Upper lobe of left lung (tissue), 6 donors: Measurements from ENCODE around the gene ATP11C. TPM values are rescaled to one million over a fixed set of nuclear protein-coding genes. Genes with fewer than 3 reads are reported as not detected.

Experiments
- ATAC-seq, 2 donors: fragments of 200-7000 bp; cut with Tn5 transposase; one replicate each; pipeline ENCODE4 v1.9.1; 2022; ENCODE audit warnings: mild to moderate bottlenecking in 2 of 2, moderate library complexity in 2 of 2; ENCODE audit not compliant: low FRiP score in 2 of 2
- DNase-seq, 2 donors: peaks; one replicate each; pipeline ENCODE4 v3.0.0-alpha.2; 2019 to 2020
- H3K27ac ChIP-seq, 4 donors: fragments of 200-600 bp; sonication (generic); one replicate each; pipeline ENCODE4 v1.5.1; 2016 to 2019
- H3K27me3 ChIP-seq, 4 donors: fragments of 200-600 bp; sonication (generic); one replicate each; pipeline ENCODE4 v1.5.1; 2017 to 2019
- H3K36me3 ChIP-seq, 4 donors: fragments of 200-600 bp; sonication (generic); one replicate each; pipeline ENCODE4 v1.5.1; 2016 to 2019
- H3K4me1 ChIP-seq, 4 donors: fragments of 200-600 bp; sonication (generic); one replicate each; pipeline ENCODE4 v1.5.1; 2018 to 2019
- H3K4me3 ChIP-seq, 4 donors: fragments of 200-600 bp; sonication (generic); one replicate each; pipeline ENCODE4 v1.5.1; 2017 to 2019; ENCODE audit warnings: mild to moderate bottlenecking in 2 of 4, moderate library complexity in 1 of 4
- H3K9me3 ChIP-seq, 4 donors: fragments of 200-600 bp; sonication (generic); one replicate each; pipeline ENCODE4 v1.5.1; 2018 to 2019
- CTCF ChIP-seq, 6 experiments: fragments of 450-650 bp in 4 of 6; fragments of 200-600 bp in 2 of 6; sonication (generic) in 2 of 6; IDR thresholded peaks; one replicate each; pipeline ENCODE4 v1.5.1; 2016 to 2019; ENCODE audit warnings: antibody characterized with exemption in 6 of 6
- EP300 ChIP-seq, 4 donors: sonication (generic); formaldehyde crosslinking; IDR thresholded peaks; one replicate each; pipeline ENCODE4 v1.5.1; 2017; ENCODE audit warnings: antibody characterized with exemption in 4 of 4, control low read depth in 2 of 4
- POLR2A ChIP-seq, 4 donors: fragments of 450-650 bp; IDR thresholded peaks; one replicate each; pipeline ENCODE4 v1.5.1; 2016 to 2017; ENCODE audit warnings: antibody characterized with exemption in 4 of 4, mild to moderate bottlenecking in 2 of 4
- POLR2AphosphoS5 ChIP-seq, 2 donors: sonication (generic); formaldehyde crosslinking; IDR thresholded peaks; one replicate each; pipeline ENCODE4 v1.5.1; 2017; ENCODE audit warnings: antibody characterized with exemption in 2 of 2
- WGBS, 2 donors: methylation state at CpG; one replicate each; pipeline ENCODE4 v1.1.5; 2017 to 2018; 5-methylcytosine and 5-hydroxymethylcytosine counted together
- total RNA-seq, 6 donors: library from RNA; depleted of rRNA in 4 of 6; stranded (reverse); fragments of >200 nt in 4 of 6; gene quantifications; one replicate each; pipeline versions ENCODE4 v1.1.0 to v1.2.1, GENCODE V29; 2016 to 2021
- donor health status: DM: no; HTN: no; CAD: no; lungs with moderate emphysema.
- donor health status: DM: no; HTN: yes; CAD: no; lungs with severe emphysema.

Gene ATP11C
- total RNA-seq, 6 donors from 2014 or later: 9.5 to 24.4 (median 15.1) TPM

- TF ChIP-seq CTCF (IDR thresholded peaks at IDR 0.05): no peak
- TF ChIP-seq POLR2A (IDR thresholded peaks at IDR 0.05): no peak
- no peak for TF ChIP-seq POLR2AphosphoS5 (IDR thresholded peaks at IDR 0.05)
- TF ChIP-seq EP300 (IDR thresholded peaks at IDR 0.05): no peak
- no peaks in the 10 kb centered on the region for H3K4me1 ChIP-seq
- no peak overlapping the region for H3K4me3 ChIP-seq
- 49 to 59% methylated on average over 3 of the region's 3 CpGs for WGBS, 2 donors
- H3K27ac ChIP-seq: no peak overlapping the region
- no peaks in the 10 kb centered on the region for H3K36me3 ChIP-seq
- DNase-seq (no peak), ATAC-seq (no peak)
- no peaks in the 10 kb centered on the region for H3K9me3 ChIP-seq
- no peaks in the 10 kb centered on the region for H3K27me3 ChIP-seq
Measured at GRCh38 chrX:139909712-139910111, 23.1 kb downstream of the ATP11C start.

GRCh38 chrX:139907078-139907477 is 25.8 kb downstream of the ATP11C start:
- Histone ChIP-seq H3K27ac (no peak overlapping the region), H3K27me3 (no peaks in the 10 kb centered on the region), H3K4me1 (no peaks in the 10 kb centered on the region), H3K36me3 (no peaks in the 10 kb centered on the region), H3K4me3 (no peak overlapping the region), H3K9me3 (no peaks in the 10 kb centered on the region)
- TF ChIP-seq CTCF (IDR thresholded peaks at IDR 0.05): no peak
- TF ChIP-seq POLR2AphosphoS5 (IDR thresholded peaks at IDR 0.05): no peak
- TF ChIP-seq POLR2A (IDR thresholded peaks at IDR 0.05): no peak
- no peak for TF ChIP-seq EP300 (IDR thresholded peaks at IDR 0.05)
- no peak for ATAC-seq
- no peak for DNase-seq
- WGBS, 2 donors: 100% methylated on average over 3 of the region's 3 CpGs

- Histone ChIP-seq H3K36me3 (no peaks in the 10 kb centered on the region), H3K9me3 (no peaks in the 10 kb centered on the region), H3K27ac (no peak overlapping the region), H3K4me3 (no peak overlapping the region), H3K27me3 (no peaks in the 10 kb centered on the region), H3K4me1 (no peaks in the 10 kb centered on the region)
- no peak for ATAC-seq
- 86 to 95% methylated on average over 2 of the region's 2 CpGs for WGBS, 2 donors
- DNase-seq: no peak
- TF ChIP-seq POLR2A (IDR thresholded peaks at IDR 0.05): no peak
- TF ChIP-seq EP300 (IDR thresholded peaks at IDR 0.05): no peak
- TF ChIP-seq POLR2AphosphoS5 (IDR thresholded peaks at IDR 0.05): no peak
- TF ChIP-seq CTCF (IDR thresholded peaks at IDR 0.05): no peak
Measured at GRCh38 chrX:139905743-139906142, 27.1 kb downstream of the ATP11C start.

- no peak for TF ChIP-seq POLR2A (IDR thresholded peaks at IDR 0.05)
- TF ChIP-seq EP300 (IDR thresholded peaks at IDR 0.05): no peak
- no peak for TF ChIP-seq POLR2AphosphoS5 (IDR thresholded peaks at IDR 0.05)
- no peak for TF ChIP-seq CTCF (IDR thresholded peaks at IDR 0.05)
- Histone ChIP-seq H3K9me3 (no peaks in the 10 kb centered on the region), H3K27ac (no peak overlapping the region), H3K27me3 (no peaks in the 10 kb centered on the region), H3K36me3 (no peaks in the 10 kb centered on the region), H3K4me1 (no peaks in the 10 kb centered on the region), H3K4me3 (no peak overlapping the region)
- DNase-seq: no peak
- WGBS, 2 donors: 71 to 74% methylated on average over 3 of the region's 3 CpGs
- no peak for ATAC-seq
Measured at GRCh38 chrX:139905051-139905450, 27.8 kb downstream of the ATP11C start.

- Histone ChIP-seq H3K36me3 (no peaks in the 10 kb centered on the region), H3K4me1 (no peaks in the 10 kb centered on the region), H3K9me3 (no peaks in the 10 kb centered on the region), H3K27ac (no peak overlapping the region), H3K27me3 (no peaks in the 10 kb centered on the region), H3K4me3 (no peak overlapping the region)
- TF ChIP-seq POLR2AphosphoS5 (IDR thresholded peaks at IDR 0.05): no peak
- no peak for TF ChIP-seq EP300 (IDR thresholded peaks at IDR 0.05)
- TF ChIP-seq CTCF (IDR thresholded peaks at IDR 0.05): no peak
- WGBS, 2 donors: 92 to 96% methylated on average over 2 to 3 of the region's 3 CpGs
- DNase-seq (no peak), ATAC-seq (no peak)
Measured at GRCh38 chrX:139903210-139903609, 29.6 kb downstream of the ATP11C start.
